Transverse colon (tissue), 3 donors: ENCODE measurements around the gene CACNG5.

Experiments used
- POLR2A ChIP-seq: fragments of 450-650 bp; IDR thresholded peaks from one replicate; pipeline ENCODE4 v1.6.1; 2016; ENCODE audit warnings: antibody characterized with exemption, mild to moderate bottlenecking, moderate library complexity
- TF ChIP-seq, protein P1 (sequence below), 5 experiments: fragments of 200-600 bp in 3 of 5; fragments of 450-650 bp in 2 of 5; sonication (generic) in 3 of 5; IDR thresholded peaks; 1 replicate in 2 of 5; 2 replicates in 3 of 5; pipeline ENCODE4 v1.5.1; 2016 to 2017; ENCODE audit warnings: antibody characterized with exemption in 5 of 5, inconsistent platforms in 3 of 5, mild to moderate bottlenecking in 2 of 5, moderate library complexity in 1 of 5

DNA sequence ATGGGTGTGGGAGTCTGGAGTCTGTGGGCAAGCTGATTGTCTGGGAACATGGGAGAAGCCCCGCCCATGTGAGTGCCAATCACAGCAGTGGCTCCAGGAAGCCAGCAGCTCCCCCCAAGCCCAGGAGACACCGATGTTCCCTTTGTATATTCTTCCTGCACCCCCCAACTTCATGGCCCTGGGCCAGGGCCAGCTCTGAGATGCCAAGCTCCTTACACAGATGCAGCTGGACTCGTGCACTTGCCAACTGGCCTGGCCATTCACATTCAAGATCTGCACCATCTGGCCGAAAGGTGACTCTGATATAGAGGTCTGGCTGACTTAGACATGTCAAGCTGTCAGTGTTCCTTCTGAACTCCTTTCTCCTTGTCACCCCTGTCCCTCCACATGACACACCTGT, 50.5 kb downstream of the CACNG5 start:
- no peak for TF ChIP-seq POLR2A
- TF ChIP-seq, protein P1, sequence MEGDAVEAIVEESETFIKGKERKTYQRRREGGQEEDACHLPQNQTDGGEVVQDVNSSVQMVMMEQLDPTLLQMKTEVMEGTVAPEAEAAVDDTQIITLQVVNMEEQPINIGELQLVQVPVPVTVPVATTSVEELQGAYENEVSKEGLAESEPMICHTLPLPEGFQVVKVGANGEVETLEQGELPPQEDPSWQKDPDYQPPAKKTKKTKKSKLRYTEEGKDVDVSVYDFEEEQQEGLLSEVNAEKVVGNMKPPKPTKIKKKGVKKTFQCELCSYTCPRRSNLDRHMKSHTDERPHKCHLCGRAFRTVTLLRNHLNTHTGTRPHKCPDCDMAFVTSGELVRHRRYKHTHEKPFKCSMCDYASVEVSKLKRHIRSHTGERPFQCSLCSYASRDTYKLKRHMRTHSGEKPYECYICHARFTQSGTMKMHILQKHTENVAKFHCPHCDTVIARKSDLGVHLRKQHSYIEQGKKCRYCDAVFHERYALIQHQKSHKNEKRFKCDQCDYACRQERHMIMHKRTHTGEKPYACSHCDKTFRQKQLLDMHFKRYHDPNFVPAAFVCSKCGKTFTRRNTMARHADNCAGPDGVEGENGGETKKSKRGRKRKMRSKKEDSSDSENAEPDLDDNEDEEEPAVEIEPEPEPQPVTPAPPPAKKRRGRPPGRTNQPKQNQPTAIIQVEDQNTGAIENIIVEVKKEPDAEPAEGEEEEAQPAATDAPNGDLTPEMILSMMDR (IDR thresholded peaks at IDR 0.05), result no peak
